ENCODE data around the gene SCN1B.
A peak's percentile ranks its signal among the peaks of the same experiment; 100 is the strongest.

Gene SCN1B

GRCh38 chr19:35074426-35075201 lies 44.3 kb downstream of the SCN1B start:
- DNase-seq (ENCODE audit: low read depth) = no peak

- DNase-seq (ENCODE audit: low read depth) = no peak
Observed at GRCh38 chr19:35075202-35076025, 45.1 kb downstream of the SCN1B start.

- no peak for DNase-seq (ENCODE audit: low read depth)
Observed at GRCh38 chr19:35076026-35076370, 45.7 kb downstream of the SCN1B start.

GRCh38 chr19:35076657-35077056 lies 46.4 kb downstream of the SCN1B start:
- no peak for DNase-seq (ENCODE audit: low read depth)

- DNase-seq (ENCODE audit: low read depth) = no peak
Observed at GRCh38 chr19:35077411-35078223, 47.3 kb downstream of the SCN1B start.

- no peak for DNase-seq (ENCODE audit: low read depth)
Observed at GRCh38 chr19:35079826-35080225, 49.6 kb downstream of the SCN1B start.

- DNase-seq (ENCODE audit: low read depth) = no peak
Observed at GRCh38 chr19:35080613-35081170, 50.4 kb downstream of the SCN1B start.

GRCh38 chr19:35081201-35081600 lies 50.9 kb downstream of the SCN1B start:
- no peak for DNase-seq (ENCODE audit: low read depth)

GRCh38 chr19:35083691-35084508 lies 53.6 kb downstream of the SCN1B start:
- no peak for DNase-seq (ENCODE audit: low read depth)

- DNase-seq (ENCODE audit: low read depth) = no peak
Observed at GRCh38 chr19:35084509-35084762, 54.2 kb downstream of the SCN1B start.

- no peak for DNase-seq (ENCODE audit: low read depth)
Observed at GRCh38 chr19:35085947-35086346, 55.7 kb downstream of the SCN1B start.

GRCh38 chr19:35086455-35086854 lies 56.2 kb downstream of the SCN1B start:
- DNase-seq (ENCODE audit: low read depth) = no peak

- no peak for DNase-seq (ENCODE audit: low read depth)
Observed at GRCh38 chr19:35087393-35087792, 57.1 kb downstream of the SCN1B start.

- peak; percentile 72 for DNase-seq (ENCODE audit: low read depth)
Observed at GRCh38 chr19:35088131-35088913, 58.1 kb downstream of the SCN1B start.

GRCh38 chr19:35089554-35089953 lies 59.3 kb downstream of the SCN1B start:
- no peak for DNase-seq (ENCODE audit: low read depth)
